Liver (tissue), 9 donors: ENCODE results near the gene SSBP2. TPM values are rescaled to one million over a fixed set of nuclear protein-coding genes. Genes with fewer than 3 reads are reported as not detected.

Experiments
- DNase-seq: peaks from one replicate; pipeline ENCODE4 v3.0.0-alpha.2; 2017; ENCODE audit warnings: low spot score
- H3K27ac ChIP-seq, 2 donors: one replicate each; pipeline ENCODE4 v1.7.0; 2013; ENCODE audit warnings: inconsistent platforms in 2 of 2, low read length in 2 of 2, control low read depth in 1 of 2, low read depth in 1 of 2, mild to moderate bottlenecking in 1 of 2
- H3K27me3 ChIP-seq, 4 donors: one replicate each; pipeline versions ENCODE4 v1.6.1 to v1.7.0; 2013; ENCODE audit warnings: low read length in 3 of 4, inconsistent platforms in 1 of 4, mild to moderate bottlenecking in 1 of 4, moderate library complexity in 1 of 4; ENCODE audit not compliant: control insufficient read depth in 4 of 4, insufficient read depth in 4 of 4
- H3K36me3 ChIP-seq, 4 donors: one replicate each; pipeline versions ENCODE4 v1.6.1 to v1.7.0; 2013; ENCODE audit warnings: low read length in 3 of 4, mild to moderate bottlenecking in 3 of 4, low read depth in 1 of 4, moderate library complexity in 1 of 4; ENCODE audit not compliant: control insufficient read depth in 4 of 4, insufficient read depth in 3 of 4
- H3K4me1 ChIP-seq, 4 donors: one replicate each; pipeline versions ENCODE4 v1.6.1 to v1.7.0; 2013; ENCODE audit warnings: low read length in 3 of 4, mild to moderate bottlenecking in 3 of 4, moderate library complexity in 1 of 4; ENCODE audit not compliant: control insufficient read depth in 4 of 4, insufficient read depth in 4 of 4
- H3K4me3 ChIP-seq, 3 donors: one replicate each; pipeline versions ENCODE4 v1.6.1 to v1.7.0; 2013; ENCODE audit warnings: low read length in 3 of 3, control low read depth in 1 of 3, low read depth in 1 of 3, mild to moderate bottlenecking in 1 of 3
- H3K9ac ChIP-seq, 2 donors: one replicate each; pipeline ENCODE4 v1.7.0; 2013; ENCODE audit warnings: low read length in 2 of 2, mild to moderate bottlenecking in 2 of 2, moderate library complexity in 2 of 2, control low read depth in 1 of 2, low read depth in 1 of 2
- H3K9me3 ChIP-seq, 4 donors: one replicate each; pipeline versions ENCODE4 v1.6.1 to v1.7.0; 2013; ENCODE audit warnings: low read length in 3 of 4; ENCODE audit not compliant: control insufficient read depth in 4 of 4
- EGR1 ChIP-seq, 2 donors: IDR thresholded peaks; 2 replicates each; pipeline ENCODE4 v1.6.1; 2016 to 2018; ENCODE audit warnings: antibody characterized with exemption in 2 of 2, low read depth in 2 of 2
- FOXA1 ChIP-seq: IDR thresholded peaks from 2 replicates; pipeline ENCODE4 v1.6.1; 2016; ENCODE audit warnings: antibody characterized with exemption
- GABPA ChIP-seq, 2 donors: IDR thresholded peaks in 1 of 2; conservative IDR thresholded peaks in 1 of 2; 2 replicates each; pipeline ENCODE4 v1.6.1; 2016; ENCODE audit warnings: antibody characterized with exemption in 2 of 2, mild to moderate bottlenecking in 1 of 2, moderate library complexity in 1 of 2
- HNF4A ChIP-seq, 2 donors: conservative IDR thresholded peaks; 2 replicates each; pipeline ENCODE4 v1.6.1; 2016; ENCODE audit warnings: antibody characterized with exemption in 2 of 2, mild to moderate bottlenecking in 2 of 2
- HNF4G ChIP-seq: IDR thresholded peaks from 2 replicates; pipeline ENCODE4 v1.6.1; 2016; ENCODE audit warnings: antibody characterized with exemption
- JUND ChIP-seq, 2 donors: IDR thresholded peaks; 2 replicates each; pipeline ENCODE4 v1.6.1; 2016; ENCODE audit warnings: antibody characterized with exemption in 2 of 2
- RAD21 ChIP-seq, 2 donors: IDR thresholded peaks; 2 replicates each; pipeline ENCODE4 v1.6.1; 2016; ENCODE audit warnings: antibody characterized with exemption in 2 of 2, mild to moderate bottlenecking in 2 of 2
- RXRA ChIP-seq, 2 donors: IDR thresholded peaks; 2 replicates each; pipeline ENCODE4 v1.6.1; 2017 to 2018; ENCODE audit warnings: antibody characterized with exemption in 2 of 2, mild to moderate bottlenecking in 1 of 2
- SP1 ChIP-seq: IDR thresholded peaks from 2 replicates; pipeline ENCODE4 v1.6.1; 2018; ENCODE audit warnings: antibody characterized with exemption, mild to moderate bottlenecking
- TAF1 ChIP-seq: conservative IDR thresholded peaks from 2 replicates; pipeline ENCODE4 v1.6.1; 2016; ENCODE audit warnings: antibody characterized with exemption, mild to moderate bottlenecking
- YY1 ChIP-seq: IDR thresholded peaks from 2 replicates; pipeline ENCODE4 v1.6.1; 2016; ENCODE audit warnings: antibody characterized with exemption, mild to moderate bottlenecking
- WGBS: extraction: QIAGEN DNeasy Blood & Tissue Kit; methylation state at CpG from one replicate; pipeline ENCODE4 v1.1.7; 2013; 5-methylcytosine and 5-hydroxymethylcytosine counted together
- polyA plus RNA-seq, 2 donors: library from polyadenylated mRNA; stranded (reverse) in 1 of 2; unstranded in 1 of 2; fragments of 200-250 nt in 1 of 2; fragments of >200 nt in 1 of 2; fragmentation: Nextera tagmentation in 1 of 2; extraction: Ambion mirVana in 1 of 2; gene quantifications; one replicate each; pipeline versions ENCODE4 v1.2.1 to v1.2.3, GENCODE V29; 2013 to 2015
- total RNA-seq, 2 donors: library from RNA; depleted of rRNA; stranded (reverse); fragments of >200 nt; gene quantifications; one replicate each; pipeline ENCODE4 v1.2.3, GENCODE V29; 2014
- TF ChIP-seq, protein P1 (sequence below): IDR thresholded peaks from 2 replicates; pipeline ENCODE4 v1.6.1; 2016; ENCODE audit warnings: antibody characterized with exemption
- TF ChIP-seq, protein P2 (sequence below): IDR thresholded peaks from 2 replicates; pipeline ENCODE4 v1.6.1; 2016; ENCODE audit warnings: antibody characterized with exemption
- TF ChIP-seq, protein P3 (sequence below): IDR thresholded peaks from 2 replicates; pipeline ENCODE4 v1.6.1; 2016; ENCODE audit warnings: antibody characterized with exemption
- TF ChIP-seq, protein P4 (sequence below): IDR thresholded peaks from 2 replicates; pipeline ENCODE4 v1.6.1; 2016; ENCODE audit warnings: antibody characterized with exemption, mild to moderate bottlenecking
- TF ChIP-seq, protein P5 (sequence below): fragments of 150-350 bp; IDR thresholded peaks from 2 replicates; pipeline ENCODE4 v1.5.1; 2017; ENCODE audit warnings: improper control_type of control experiment, low read depth, low read length; ENCODE audit not compliant: missing input control
- donor health status: healthy.
- donor health status: healthy.
- donor health status: healthy.
- donor health status: healthy.
- donor health status: healthy.

Gene SSBP2
- total and polyA plus RNA-seq, 4 donors: 2.2 to 10.1 (median 4.1) TPM

DNA sequence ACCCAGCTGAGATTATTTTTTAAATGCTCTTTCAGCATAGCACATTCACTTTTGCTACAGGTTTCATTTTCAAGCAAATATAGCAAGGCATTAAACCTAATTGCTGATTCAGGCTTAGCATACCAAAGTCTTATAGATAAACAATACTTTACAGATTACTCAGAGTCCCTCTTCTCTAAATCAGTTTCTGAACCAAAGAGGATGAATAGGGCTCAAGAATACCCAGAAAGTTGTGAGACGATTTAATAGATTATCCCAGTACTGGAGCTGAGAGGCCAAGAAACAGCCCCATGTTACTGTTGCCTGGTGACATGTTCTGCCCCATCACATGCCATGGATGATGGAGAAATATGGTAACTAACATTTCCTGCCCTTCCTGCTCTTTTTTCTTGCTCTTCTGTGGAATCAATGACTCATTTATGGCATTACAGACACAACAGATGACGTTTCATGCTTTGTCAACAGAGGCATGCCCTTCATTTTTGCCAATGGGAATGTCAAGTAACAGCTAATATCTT lies 18.1 kb upstream of the SSBP2 start:
- DNase-seq: no peak
- no peak overlapping the region for H3K27ac ChIP-seq
- no peak overlapping the region for H3K9ac ChIP-seq

DNA sequence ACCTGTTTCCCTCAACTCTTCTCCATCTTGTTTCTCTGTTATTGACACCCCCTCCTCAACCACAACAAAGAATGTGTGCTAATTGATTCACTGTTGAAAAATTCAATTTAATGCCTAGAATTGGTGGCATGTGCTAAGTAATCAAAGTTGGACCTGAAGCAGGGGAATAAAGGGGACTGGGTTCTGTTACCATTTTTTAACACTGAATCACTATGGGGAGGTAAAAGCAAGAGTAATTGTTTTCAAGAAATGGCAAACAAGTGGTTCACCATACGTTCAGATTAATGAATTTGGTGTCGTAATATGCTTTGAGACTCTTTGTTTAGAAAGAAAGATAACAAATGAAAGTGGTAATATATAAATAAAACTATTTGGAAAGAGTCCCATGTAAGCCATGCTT lies 17.0 kb upstream of the SSBP2 start:
- no peak for DNase-seq
- no peaks in the 10 kb centered on the region for H3K4me1 ChIP-seq
- H3K9ac ChIP-seq: no peak overlapping the region
- WGBS: 82% methylated on average over 2 of the region's 2 CpGs
- no peak overlapping the region for H3K4me3 ChIP-seq
- no peaks in the 10 kb centered on the region for H3K36me3 ChIP-seq
- no peaks in the 10 kb centered on the region for H3K9me3 ChIP-seq
- no peak overlapping the region for H3K27ac ChIP-seq
- H3K27me3 ChIP-seq: no peaks in the 10 kb centered on the region
- TF ChIP-seq, protein P1, sequence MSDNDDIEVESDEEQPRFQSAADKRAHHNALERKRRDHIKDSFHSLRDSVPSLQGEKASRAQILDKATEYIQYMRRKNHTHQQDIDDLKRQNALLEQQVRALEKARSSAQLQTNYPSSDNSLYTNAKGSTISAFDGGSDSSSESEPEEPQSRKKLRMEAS: no peak
- TF ChIP-seq SP1 (no peak), HNF4G (no peak), RAD21 (IDR thresholded peaks at IDR 0.05) (no peak), GABPA (IDR thresholded peaks at IDR 0.05 in 1 of 2, conservative IDR thresholded peaks at IDR 0.05 in 1 of 2) (no peak), TAF1 (no peak), FOXA1 (no peak), HNF4A (conservative IDR thresholded peaks at IDR 0.05) (no peak), YY1 (no peak), RXRA (IDR thresholded peaks at IDR 0.05) (no peak), EGR1 (IDR thresholded peaks at IDR 0.05; ENCODE audit: low read depth in 2 of 2) (no peak)
- TF ChIP-seq, protein P2, sequence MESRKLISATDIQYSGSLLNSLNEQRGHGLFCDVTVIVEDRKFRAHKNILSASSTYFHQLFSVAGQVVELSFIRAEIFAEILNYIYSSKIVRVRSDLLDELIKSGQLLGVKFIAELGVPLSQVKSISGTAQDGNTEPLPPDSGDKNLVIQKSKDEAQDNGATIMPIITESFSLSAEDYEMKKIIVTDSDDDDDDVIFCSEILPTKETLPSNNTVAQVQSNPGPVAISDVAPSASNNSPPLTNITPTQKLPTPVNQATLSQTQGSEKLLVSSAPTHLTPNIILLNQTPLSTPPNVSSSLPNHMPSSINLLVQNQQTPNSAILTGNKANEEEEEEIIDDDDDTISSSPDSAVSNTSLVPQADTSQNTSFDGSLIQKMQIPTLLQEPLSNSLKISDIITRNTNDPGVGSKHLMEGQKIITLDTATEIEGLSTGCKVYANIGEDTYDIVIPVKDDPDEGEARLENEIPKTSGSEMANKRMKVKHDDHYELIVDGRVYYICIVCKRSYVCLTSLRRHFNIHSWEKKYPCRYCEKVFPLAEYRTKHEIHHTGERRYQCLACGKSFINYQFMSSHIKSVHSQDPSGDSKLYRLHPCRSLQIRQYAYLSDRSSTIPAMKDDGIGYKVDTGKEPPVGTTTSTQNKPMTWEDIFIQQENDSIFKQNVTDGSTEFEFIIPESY: no peak
- TF ChIP-seq, protein P3, sequence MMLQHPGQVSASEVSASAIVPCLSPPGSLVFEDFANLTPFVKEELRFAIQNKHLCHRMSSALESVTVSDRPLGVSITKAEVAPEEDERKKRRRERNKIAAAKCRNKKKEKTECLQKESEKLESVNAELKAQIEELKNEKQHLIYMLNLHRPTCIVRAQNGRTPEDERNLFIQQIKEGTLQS: no peak
- TF ChIP-seq, protein P4, sequence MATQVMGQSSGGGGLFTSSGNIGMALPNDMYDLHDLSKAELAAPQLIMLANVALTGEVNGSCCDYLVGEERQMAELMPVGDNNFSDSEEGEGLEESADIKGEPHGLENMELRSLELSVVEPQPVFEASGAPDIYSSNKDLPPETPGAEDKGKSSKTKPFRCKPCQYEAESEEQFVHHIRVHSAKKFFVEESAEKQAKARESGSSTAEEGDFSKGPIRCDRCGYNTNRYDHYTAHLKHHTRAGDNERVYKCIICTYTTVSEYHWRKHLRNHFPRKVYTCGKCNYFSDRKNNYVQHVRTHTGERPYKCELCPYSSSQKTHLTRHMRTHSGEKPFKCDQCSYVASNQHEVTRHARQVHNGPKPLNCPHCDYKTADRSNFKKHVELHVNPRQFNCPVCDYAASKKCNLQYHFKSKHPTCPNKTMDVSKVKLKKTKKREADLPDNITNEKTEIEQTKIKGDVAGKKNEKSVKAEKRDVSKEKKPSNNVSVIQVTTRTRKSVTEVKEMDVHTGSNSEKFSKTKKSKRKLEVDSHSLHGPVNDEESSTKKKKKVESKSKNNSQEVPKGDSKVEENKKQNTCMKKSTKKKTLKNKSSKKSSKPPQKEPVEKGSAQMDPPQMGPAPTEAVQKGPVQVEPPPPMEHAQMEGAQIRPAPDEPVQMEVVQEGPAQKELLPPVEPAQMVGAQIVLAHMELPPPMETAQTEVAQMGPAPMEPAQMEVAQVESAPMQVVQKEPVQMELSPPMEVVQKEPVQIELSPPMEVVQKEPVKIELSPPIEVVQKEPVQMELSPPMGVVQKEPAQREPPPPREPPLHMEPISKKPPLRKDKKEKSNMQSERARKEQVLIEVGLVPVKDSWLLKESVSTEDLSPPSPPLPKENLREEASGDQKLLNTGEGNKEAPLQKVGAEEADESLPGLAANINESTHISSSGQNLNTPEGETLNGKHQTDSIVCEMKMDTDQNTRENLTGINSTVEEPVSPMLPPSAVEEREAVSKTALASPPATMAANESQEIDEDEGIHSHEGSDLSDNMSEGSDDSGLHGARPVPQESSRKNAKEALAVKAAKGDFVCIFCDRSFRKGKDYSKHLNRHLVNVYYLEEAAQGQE: no peak
- TF ChIP-seq, protein P5, sequence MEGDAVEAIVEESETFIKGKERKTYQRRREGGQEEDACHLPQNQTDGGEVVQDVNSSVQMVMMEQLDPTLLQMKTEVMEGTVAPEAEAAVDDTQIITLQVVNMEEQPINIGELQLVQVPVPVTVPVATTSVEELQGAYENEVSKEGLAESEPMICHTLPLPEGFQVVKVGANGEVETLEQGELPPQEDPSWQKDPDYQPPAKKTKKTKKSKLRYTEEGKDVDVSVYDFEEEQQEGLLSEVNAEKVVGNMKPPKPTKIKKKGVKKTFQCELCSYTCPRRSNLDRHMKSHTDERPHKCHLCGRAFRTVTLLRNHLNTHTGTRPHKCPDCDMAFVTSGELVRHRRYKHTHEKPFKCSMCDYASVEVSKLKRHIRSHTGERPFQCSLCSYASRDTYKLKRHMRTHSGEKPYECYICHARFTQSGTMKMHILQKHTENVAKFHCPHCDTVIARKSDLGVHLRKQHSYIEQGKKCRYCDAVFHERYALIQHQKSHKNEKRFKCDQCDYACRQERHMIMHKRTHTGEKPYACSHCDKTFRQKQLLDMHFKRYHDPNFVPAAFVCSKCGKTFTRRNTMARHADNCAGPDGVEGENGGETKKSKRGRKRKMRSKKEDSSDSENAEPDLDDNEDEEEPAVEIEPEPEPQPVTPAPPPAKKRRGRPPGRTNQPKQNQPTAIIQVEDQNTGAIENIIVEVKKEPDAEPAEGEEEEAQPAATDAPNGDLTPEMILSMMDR: no peak

More for the DNA sequence above, 18.1 kb upstream of the SSBP2 start:
- Histone ChIP-seq H3K4me3 (no peak overlapping the region), H3K36me3 (no peaks in the 10 kb centered on the region), H3K27me3 (no peaks in the 10 kb centered on the region), H3K9me3 (no peaks in the 10 kb centered on the region), H3K4me1 (no peaks in the 10 kb centered on the region)
- WGBS: 90% methylated on average over 2 of the region's 2 CpGs
- TF ChIP-seq EGR1 (IDR thresholded peaks at IDR 0.05; ENCODE audit: low read depth in 2 of 2) (no peak), HNF4A (conservative IDR thresholded peaks at IDR 0.05) (no peak), JUND (IDR thresholded peaks at IDR 0.05) (no peak)
- TF ChIP-seq, protein P3: no peak
